Inflammatory macrophage treated with lipopolysaccharide for 4 hours (primary cell): Measurements from ENCODE around the gene UMAD1.

ENCODE experiments used
- DNase-seq: peaks from one replicate; pipeline ENCODE4 v3.0.0-alpha.2; 2020

The UMAD1 gene

DNA sequence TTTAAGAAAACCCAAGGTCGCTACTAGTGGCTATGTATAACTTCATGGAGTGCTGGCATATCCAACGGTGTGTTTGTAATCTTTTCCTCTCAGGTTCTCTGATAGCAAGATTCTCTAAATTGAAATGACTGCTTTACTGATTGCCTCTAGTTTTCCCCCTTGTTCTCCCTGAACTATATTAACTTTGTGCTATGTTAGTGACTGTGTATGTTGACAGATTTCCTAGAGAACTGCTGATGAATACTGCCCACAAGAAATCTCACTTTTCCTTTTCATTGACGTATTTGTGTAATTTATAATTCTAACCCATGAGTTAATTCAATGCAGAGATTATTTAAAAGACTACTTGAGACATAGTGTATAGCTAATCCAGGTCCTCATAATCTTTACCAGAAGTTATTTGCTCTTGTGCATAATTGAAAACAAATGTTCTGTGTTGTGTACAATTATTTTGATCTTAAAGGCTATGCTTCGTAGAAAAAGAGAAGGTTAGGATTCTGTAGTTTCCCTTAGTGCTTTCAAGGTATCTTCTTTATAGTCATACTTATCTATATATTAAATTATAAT, 257.5 kb downstream of the UMAD1 start:
- no peak for DNase-seq

DNA sequence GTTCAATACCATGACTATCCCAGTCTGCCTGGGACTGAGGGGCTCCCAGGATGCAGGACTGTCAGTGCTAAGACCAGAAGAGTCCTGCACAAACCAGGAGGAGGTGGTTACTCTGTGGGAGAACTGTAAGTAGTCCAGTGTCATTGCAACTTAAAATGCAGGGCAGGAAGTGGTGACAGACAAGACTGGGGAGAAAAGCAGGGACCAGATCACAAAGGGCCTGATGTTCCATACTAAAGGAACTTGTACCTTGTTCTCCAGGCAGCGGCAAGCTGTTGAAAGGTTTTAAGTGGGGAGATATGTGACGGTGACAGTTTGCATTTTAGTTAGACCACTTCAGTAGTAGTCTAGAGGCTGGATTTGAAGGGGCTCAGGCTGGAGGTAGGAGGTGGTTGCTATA, 262.3 kb downstream of the UMAD1 start:
- DNase-seq, result no peak

DNA sequence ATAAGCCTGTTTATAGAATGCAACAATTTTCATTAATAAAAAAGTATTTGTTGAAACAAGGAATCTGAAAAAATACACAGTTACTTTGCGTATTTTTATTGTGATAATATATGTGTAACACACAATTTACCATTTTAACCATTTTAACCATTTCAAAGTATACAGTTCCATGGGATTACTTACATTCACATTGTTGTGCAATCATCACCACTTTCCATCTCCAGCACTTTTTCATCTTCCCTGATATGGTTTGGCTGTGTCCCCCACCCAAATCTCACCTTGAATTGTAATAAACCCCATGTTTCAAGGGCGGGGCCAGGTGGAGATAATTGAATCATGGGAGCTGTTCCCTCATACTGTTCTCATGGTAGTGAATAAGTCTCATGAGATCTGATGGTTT, 266.8 kb downstream of the UMAD1 start:
- DNase-seq, result no peak

DNA sequence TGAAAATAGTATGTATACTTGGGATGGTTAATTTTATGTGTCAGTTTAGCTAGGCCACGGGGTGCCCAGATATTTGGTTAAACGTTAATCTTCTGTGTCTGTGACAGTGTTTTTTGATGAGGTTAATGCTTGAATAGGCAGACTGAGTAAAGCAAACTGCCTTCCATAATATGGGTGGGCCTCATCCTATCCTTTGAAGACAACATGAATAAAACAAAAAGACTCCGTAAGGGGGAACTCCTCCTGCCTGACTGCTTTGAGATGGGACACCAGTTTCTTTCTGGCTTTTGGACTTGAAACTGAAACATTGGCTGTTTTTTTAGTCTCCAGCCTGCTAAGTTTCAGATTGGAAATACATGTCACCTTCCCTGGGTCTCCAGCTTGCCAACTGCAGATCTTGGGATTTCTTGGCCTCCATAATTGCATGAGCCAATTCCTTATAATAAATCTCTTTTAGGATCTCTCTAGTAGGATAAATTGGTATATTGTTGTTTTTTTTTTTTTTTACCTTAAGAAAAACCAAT, 268.1 kb downstream of the UMAD1 start:
- DNase-seq, result no peak

DNA sequence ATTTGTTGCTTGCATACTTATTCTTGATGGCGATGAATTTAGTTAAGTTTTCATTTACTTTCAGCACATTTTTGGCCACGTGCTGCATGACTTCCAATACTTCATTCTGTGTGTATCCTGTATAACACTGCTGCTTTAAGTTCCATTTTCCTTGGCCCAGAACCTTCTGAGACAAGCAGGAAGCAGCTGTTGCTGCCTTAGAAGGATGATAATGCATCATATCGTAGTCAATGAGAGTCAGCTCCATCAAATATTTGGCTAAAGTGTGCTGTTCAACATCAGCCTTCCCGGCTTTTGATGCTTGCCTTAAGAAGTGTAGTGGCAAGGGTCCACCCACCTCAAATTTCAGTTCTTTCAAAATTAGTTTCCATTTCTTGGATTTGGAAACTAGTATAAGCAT, 268.8 kb downstream of the UMAD1 start:
- no peak for DNase-seq

DNA sequence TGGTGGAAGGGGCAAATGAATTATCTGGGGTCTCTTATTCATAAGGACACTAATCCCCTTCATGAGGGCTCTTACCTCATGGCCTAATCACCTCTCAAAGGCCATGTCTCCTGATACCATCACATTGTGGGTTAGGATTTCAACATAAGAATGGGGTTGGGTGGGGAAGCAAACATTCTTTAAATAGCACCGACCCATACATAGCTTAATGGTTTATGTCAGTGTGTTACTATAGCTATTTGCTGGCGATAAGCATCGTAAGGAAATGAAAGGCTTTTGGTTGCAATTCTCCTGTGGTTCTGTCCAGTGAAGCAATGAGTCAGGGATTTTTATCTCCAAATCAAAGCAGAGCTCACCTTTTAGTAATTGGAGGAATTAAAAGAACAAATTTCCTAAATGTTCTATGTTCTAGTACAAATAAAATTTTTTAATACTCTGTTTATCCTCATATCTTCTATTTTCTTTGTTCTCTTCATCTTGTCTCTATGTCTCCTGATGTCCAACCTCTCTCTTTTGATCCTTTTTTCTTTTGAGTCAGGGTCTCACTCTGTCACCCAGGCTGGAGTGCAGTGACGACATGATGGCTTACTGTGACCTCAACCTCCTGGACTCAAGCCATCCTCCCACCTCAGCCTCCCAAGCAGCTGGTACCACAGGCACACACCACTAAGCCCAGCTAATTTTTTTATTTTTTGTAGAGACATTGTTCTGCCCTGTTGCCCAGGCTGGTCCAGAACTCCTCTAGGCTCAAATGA, 271.0 kb downstream of the UMAD1 start:
- DNase-seq, result no peak

DNA sequence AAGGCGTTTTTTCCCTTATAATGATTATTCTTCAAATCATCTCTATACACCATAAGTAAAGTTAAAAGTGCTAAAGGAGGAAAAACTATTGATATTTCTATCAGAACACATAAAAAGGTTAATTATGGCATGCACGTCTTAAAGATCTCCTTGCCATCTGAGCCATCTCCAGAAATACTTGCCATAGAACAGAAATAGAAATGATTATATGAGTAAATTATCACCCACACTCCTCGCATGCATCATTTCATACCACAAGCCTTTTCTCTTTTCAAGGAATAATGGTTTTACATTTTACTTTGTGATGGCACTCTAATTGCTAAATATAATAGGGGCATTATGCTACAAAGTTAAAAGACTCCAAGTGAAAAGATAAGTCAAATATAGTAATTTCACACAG, 272.4 kb downstream of the UMAD1 start:
- no peak for DNase-seq

DNA sequence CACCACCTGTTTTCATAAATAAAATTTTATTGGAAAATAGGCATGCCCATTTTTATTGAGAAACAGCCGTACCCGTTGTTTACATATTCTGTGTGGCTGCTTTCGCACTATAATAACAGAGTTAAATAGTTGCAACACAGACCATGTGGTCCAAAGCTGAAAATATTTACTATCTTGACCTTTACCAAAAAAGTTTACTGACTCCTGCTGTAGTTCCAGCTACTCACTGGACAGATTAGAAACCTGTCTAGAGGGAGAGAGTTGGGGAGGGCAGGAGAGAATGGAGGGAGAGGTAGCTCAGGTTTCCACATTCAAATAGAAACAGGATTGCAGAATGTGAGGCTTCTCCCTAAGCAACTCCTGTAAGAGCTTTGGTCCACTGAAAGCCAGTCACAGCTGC, 273.0 kb downstream of the UMAD1 start:
- DNase-seq, result no peak

DNA sequence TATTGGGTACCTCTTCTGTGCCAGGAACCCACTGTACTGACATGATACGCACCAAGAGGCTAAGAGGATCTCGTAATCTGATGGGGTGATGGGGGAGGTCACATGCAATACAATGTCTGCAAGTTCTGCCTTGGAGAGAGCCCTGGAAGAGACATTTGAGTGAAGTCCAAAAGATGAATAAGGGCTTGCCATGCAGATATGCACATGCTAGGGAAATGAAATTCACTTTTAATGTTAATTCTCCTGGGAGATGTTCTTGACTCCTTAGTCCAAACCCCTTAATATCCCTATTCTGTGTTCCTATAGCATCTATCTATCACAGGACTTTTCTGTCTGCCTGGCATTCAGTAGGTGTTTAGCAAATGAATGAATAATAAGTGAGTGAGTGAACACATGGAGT, 274.0 kb downstream of the UMAD1 start:
- DNase-seq, result no peak

DNA sequence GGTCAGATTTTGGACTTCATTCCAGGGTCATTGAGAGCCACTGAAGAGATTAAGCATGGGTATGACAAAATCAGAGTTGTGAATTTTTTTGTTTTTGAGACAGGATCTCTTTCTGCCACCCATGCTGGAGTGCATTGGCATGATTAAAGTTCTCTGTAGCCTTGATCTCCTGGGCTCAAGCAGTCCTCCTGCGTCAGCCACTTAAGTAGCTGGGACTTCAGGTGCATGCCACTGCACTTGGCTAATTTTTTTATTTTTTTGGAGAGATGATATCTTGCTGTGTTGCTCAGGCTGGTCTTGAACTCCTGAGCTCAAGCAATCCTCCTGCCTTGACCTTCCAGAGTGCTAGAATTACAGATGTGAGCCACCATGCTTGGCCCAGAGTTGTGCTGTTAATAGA, 275.5 kb downstream of the UMAD1 start:
- no peak for DNase-seq

DNA sequence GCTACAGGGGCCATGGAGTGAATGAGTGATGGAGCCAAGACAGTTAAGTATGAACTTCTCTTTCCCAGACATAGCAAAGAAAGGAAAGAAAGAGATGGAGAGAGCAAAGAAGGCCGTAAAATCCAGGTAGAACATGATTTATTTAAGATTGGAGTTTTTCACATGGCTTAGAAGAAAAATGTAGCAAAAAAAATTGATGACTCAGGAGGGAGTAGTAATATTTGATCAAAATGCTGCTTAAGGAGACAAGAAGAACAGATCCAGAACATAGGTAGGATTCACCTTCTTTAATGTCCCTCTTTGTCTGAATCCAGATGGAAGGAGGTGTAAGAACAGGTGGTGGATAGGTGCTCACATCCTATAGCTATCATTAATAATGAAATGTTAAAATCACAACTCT, 277.0 kb downstream of the UMAD1 start:
- no peak for DNase-seq

DNA sequence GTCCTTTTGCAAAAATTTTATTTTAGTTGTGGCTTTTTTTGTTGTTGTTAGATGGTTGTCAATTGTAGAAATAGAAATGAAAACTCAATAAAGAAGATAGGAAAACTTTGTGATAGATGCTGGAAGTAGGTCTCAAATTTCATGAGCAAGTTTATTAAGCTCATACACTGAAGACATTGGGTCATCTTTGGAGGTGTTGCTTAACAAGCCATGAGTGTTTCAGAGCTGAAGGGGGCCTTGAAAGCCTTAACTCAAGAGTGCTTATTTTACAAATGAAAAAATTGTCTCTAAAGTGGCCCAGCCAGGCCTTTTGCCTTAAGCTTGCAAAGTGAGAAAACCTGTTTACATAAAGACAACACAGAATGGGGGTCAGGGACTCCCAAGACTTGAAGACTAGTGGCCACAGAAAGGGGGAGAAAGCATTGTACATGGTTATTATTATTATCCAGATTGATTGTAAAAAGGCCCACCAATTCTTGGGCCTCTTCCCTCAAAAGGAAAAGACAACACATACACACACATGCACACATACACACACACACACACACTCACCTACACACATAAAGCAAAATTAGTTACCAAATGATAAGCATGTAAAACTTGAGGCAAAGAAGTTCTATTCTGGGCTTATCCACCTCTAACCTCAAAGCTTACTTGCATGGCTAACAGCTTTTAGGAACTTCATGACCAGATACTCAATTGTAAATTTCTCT, 278.3 kb downstream of the UMAD1 start:
- DNase-seq, result no peak

DNA sequence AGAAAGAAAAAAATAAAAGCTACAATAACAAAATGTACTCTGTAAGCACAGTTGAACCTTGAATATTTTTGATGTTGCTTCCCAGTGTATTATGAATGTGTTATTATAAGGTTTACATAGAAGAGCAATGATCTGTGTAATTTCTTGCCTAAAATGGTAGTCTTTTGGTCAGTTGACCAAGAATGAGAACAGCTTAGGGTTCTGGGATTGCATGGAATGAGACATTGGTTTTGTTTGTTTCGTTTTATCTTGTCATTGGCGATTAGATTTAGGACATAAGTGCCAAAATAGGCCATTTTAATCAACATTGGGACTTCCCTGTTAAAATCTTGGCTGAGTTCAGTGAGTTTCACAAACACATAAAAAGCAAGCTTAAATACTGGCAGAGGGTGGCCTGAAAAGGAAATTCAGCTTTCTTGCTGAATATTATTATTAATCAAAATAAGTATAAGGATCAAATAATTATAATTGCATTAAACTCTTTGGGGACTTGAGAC, 278.9 kb downstream of the UMAD1 start:
- DNase-seq, result no peak

DNA sequence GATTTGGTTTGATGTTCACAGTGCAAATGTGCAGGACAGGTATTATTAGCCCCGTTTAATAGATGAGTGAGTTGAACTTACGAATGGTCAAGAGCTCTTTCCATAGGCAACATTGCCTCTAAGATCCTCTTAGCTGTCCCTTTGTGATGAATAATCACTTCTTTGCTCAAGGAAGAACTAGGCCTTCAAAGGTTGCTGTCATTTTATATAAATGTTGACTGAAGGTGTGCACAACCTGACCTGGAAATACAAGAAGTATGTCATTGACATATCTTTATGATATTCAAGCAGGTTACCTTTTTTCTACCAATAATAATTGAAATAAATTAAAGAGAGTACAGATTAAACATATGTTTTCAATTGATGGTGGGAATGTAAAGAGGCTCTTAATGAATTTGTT, 279.5 kb downstream of the UMAD1 start:
- DNase-seq, result no peak

DNA sequence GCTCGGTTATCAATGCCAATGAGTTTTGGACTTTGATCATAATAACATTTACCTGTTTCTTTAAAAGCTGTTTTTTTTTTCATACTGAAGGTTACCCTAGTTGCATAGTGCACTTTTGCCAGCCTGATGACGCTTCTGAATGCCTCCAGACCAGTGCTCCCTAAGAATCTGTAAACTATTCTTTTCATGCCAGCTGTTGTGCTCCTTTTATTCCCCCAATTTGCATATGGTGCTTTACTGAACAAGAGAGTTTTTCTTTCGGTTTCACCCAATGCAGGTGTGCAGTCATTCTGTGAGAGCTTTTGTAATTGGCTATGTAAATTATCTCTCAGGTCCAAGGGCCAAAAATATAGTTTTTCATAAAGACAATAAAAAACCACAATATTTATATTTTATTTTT, 279.9 kb downstream of the UMAD1 start:
- no peak for DNase-seq

DNA sequence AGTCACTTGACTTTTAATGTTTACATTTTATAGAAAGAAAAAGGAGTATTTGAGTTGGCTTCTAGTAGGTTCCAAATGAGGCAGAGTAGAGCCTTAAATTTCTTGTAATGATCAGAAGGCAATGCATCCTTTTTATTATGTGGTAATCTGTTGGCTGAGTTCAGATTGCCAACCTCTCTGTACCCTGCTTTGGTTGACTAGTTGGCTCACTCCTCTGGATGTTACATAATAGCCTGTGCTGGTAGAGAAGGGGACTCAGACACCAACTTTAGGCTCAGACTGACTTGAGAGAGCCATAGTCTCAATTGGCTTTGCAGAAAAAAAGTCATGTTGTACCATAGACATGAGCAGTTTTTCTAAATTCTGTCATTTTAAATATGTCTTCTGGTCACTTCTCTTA, 281.3 kb downstream of the UMAD1 start:
- DNase-seq, result no peak

DNA sequence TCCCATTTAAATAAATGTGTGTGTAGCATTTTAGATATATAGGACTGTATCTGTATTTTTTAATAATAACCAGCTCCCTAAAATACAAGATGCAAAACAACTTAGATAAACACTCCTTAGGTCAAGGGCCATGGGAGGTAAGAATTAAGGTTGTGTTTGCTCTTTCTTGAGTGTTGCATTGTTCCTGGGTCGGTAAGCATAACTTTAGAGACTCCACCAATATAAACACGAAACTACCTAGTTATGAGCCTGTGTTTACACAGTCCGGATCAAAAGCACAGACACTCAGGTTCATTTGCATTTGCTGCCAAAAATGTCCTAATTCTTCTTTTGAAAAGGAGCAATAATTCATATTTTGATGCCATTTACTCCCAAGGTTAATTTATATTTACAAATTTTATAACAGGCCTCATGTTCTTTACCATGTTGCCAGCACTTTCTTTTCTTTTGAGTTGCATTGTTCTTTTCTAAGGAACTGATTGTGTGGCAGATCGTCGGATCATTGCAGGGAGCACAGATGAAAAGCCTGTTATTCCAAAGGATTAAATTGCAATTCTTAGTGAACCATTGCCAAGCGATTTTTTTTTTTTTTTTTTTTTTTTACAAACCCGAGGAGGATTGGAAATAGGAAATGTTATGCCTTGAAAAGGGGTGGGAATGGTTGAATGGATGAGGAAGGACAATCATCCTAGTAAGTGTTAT, 282.3 kb downstream of the UMAD1 start:
- no peak for DNase-seq

DNA sequence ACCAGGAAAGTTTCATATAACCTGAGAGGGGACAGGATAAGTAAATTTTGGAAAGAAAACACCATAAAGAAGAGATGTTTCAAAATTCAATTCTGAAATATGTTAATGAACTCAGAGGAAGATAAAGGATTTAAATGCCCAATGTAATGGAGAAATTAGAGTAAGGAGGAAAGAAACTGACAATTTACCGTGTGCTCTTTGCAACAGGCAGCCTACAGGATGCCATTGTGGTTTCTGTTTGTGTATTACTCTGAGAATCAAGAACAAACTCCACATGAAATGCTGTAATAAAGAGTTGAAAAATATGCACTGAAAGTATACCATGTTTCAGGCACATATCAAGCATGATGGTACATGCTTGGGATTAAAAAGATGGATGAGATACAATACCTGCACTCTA, 283.3 kb downstream of the UMAD1 start:
- DNase-seq, result no peak

DNA sequence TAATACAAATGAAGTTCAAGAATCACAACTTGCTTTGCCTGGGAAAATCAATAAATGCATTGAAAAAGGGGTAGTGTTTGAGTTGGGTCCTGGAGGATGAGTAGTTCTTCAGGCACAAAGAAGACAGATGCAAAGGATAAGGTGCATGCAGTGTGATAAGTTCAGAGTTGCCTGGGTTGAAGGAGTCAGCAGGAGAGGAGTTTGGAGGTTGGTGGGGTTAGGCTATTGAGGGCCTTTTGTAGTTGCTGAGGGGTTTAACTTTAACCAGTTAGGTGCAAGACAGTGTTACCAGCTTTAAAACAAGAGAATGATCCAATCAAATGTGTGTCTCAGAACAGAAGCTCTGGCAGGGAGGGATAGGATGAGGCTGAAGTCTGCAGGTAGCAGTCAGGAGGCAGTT, 283.8 kb downstream of the UMAD1 start:
- no peak for DNase-seq
